HL-60 (cell line): Measurements from ENCODE around the gene BTG1.

ENCODE experiments used
- GABPA ChIP-seq: IDR thresholded peaks from 2 replicates; pipeline ENCODE4 v1.6.1; 2012; ENCODE audit warnings: low read depth
- POLR2AphosphoS5 ChIP-seq: IDR thresholded peaks from 2 replicates; pipeline ENCODE4 v1.6.1; 2012; ENCODE audit warnings: low read depth
- SPI1 ChIP-seq: IDR thresholded peaks from 2 replicates; pipeline ENCODE4 v1.6.1; 2012; ENCODE audit warnings: low read depth, mild to moderate bottlenecking, borderline replicate concordance
- TF ChIP-seq, protein P1 (sequence below): IDR thresholded peaks from one replicate; pipeline ENCODE4 v1.5.1; 2011; ENCODE audit warnings: low read length, control low read depth, inconsistent platforms; ENCODE audit not compliant: insufficient read depth
- TF ChIP-seq, protein P2 (sequence below): IDR thresholded peaks from 2 replicates; pipeline ENCODE4 v1.6.1; 2012; ENCODE audit warnings: low read depth; ENCODE audit not compliant: insufficient replicate concordance

DNA sequence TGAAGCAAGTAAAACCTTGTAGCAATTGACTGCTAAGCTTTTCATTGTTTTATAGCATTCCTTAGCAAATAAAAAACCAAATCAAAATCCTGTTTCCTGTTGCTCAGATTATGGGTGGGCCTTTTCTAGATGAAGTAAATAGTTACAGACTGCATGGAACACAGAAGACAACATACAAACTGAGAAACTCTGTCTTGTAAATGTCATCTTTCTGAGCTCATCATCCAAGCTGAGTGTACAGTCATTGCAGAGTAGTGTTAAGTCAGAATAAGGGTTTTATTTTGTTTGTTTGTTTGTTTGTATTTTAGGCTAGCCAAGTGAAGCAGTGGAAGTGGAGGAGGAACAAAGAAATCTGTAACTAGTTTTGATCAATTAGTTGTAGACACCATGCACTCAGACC, 24.4 kb upstream of the BTG1 start:
- TF ChIP-seq, protein P1, sequence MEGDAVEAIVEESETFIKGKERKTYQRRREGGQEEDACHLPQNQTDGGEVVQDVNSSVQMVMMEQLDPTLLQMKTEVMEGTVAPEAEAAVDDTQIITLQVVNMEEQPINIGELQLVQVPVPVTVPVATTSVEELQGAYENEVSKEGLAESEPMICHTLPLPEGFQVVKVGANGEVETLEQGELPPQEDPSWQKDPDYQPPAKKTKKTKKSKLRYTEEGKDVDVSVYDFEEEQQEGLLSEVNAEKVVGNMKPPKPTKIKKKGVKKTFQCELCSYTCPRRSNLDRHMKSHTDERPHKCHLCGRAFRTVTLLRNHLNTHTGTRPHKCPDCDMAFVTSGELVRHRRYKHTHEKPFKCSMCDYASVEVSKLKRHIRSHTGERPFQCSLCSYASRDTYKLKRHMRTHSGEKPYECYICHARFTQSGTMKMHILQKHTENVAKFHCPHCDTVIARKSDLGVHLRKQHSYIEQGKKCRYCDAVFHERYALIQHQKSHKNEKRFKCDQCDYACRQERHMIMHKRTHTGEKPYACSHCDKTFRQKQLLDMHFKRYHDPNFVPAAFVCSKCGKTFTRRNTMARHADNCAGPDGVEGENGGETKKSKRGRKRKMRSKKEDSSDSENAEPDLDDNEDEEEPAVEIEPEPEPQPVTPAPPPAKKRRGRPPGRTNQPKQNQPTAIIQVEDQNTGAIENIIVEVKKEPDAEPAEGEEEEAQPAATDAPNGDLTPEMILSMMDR = no peak
- TF ChIP-seq, protein P2, sequence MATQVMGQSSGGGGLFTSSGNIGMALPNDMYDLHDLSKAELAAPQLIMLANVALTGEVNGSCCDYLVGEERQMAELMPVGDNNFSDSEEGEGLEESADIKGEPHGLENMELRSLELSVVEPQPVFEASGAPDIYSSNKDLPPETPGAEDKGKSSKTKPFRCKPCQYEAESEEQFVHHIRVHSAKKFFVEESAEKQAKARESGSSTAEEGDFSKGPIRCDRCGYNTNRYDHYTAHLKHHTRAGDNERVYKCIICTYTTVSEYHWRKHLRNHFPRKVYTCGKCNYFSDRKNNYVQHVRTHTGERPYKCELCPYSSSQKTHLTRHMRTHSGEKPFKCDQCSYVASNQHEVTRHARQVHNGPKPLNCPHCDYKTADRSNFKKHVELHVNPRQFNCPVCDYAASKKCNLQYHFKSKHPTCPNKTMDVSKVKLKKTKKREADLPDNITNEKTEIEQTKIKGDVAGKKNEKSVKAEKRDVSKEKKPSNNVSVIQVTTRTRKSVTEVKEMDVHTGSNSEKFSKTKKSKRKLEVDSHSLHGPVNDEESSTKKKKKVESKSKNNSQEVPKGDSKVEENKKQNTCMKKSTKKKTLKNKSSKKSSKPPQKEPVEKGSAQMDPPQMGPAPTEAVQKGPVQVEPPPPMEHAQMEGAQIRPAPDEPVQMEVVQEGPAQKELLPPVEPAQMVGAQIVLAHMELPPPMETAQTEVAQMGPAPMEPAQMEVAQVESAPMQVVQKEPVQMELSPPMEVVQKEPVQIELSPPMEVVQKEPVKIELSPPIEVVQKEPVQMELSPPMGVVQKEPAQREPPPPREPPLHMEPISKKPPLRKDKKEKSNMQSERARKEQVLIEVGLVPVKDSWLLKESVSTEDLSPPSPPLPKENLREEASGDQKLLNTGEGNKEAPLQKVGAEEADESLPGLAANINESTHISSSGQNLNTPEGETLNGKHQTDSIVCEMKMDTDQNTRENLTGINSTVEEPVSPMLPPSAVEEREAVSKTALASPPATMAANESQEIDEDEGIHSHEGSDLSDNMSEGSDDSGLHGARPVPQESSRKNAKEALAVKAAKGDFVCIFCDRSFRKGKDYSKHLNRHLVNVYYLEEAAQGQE = no peak
- TF ChIP-seq POLR2AphosphoS5 (no peak), GABPA (no peak), SPI1 (no peak)
